OCI-LY1 (cell line): ENCODE data around the gene SIGLEC1.

Source experiments
- H2AFZ ChIP-seq: fragments of 200-600 bp; sonication (generic), shearing (Covaris generic); 2 replicates; pipeline ENCODE4 v1.6.0; 2014; ENCODE audit warnings: antibody characterized with exemption, mild to moderate bottlenecking, low read length
- H3F3A ChIP-seq: fragments of 200-600 bp; sonication (generic), shearing (Covaris generic); 2 replicates; pipeline ENCODE4 v1.6.0; 2014; ENCODE audit warnings: mild to moderate bottlenecking, antibody characterized with exemption, low read length, moderate library complexity; ENCODE audit not compliant: insufficient read depth
- H3K27ac ChIP-seq: fragments of 200-600 bp; sonication (generic); 2 replicates; pipeline ENCODE4 v1.5.1; 2014; ENCODE audit warnings: low read length, mixed run types, mild to moderate bottlenecking, low read depth; ENCODE audit not compliant: poor library complexity, severe bottlenecking
- H3K27me3 ChIP-seq: fragments of 200-600 bp; sonication (generic); 2 replicates; pipeline ENCODE4 v1.6.0; 2014; ENCODE audit warnings: antibody characterized with exemption, mild to moderate bottlenecking, low read length, moderate library complexity; ENCODE audit not compliant: insufficient read depth
- H3K36me3 ChIP-seq: fragments of 200-600 bp; sonication (generic); 2 replicates; pipeline ENCODE4 v1.6.1; 2014; ENCODE audit warnings: mild to moderate bottlenecking, antibody characterized with exemption, low read length, moderate library complexity, mixed read lengths; ENCODE audit not compliant: insufficient read depth
- H3K4me1 ChIP-seq: fragments of 200-600 bp; sonication (generic); 2 replicates; pipeline ENCODE4 v1.5.1; 2014; ENCODE audit warnings: mild to moderate bottlenecking, low read length, moderate library complexity; ENCODE audit not compliant: insufficient read depth, severe bottlenecking
- H3K4me2 ChIP-seq: fragments of 200-600 bp; sonication (generic), shearing (Covaris generic); 2 replicates; pipeline ENCODE4 v1.6.1; 2014; ENCODE audit warnings: low read length
- H3K4me3 ChIP-seq: fragments of 200-600 bp; sonication (generic); 2 replicates; pipeline ENCODE4 v1.5.1; 2014; ENCODE audit warnings: low read length, low read depth, mild to moderate bottlenecking, mixed read lengths; ENCODE audit not compliant: poor library complexity, severe bottlenecking
- H3K79me2 ChIP-seq: fragments of 200-600 bp; shearing (Covaris generic); 2 replicates; pipeline ENCODE4 v1.6.1; 2016; ENCODE audit warnings: mixed run types, low read length, mixed read lengths; ENCODE audit not compliant: insufficient read depth
- H3K9ac ChIP-seq: fragments of 200-600 bp; sonication (generic), shearing (Covaris generic); 2 replicates; pipeline ENCODE4 v1.6.1; 2014; ENCODE audit warnings: mild to moderate bottlenecking, low read length, mixed read lengths
- H3K9me2 ChIP-seq: fragments of 200-600 bp; sonication (generic), shearing (Covaris generic); 2 replicates; pipeline ENCODE4 v1.6.1; 2014; ENCODE audit warnings: low read depth, mild to moderate bottlenecking, low read length, mixed read lengths
- H3K9me3 ChIP-seq: fragments of 200-600 bp; shearing (Covaris generic); 2 replicates; pipeline ENCODE4 v1.6.1; 2014; ENCODE audit warnings: low read length, mixed read lengths
- H4K20me1 ChIP-seq: fragments of 200-600 bp; sonication (generic), shearing (Covaris generic); 2 replicates; pipeline ENCODE4 v1.6.0; 2016; ENCODE audit warnings: mild to moderate bottlenecking, low read length; ENCODE audit not compliant: insufficient read depth
- EZH2 ChIP-seq: fragments of 200-600 bp; sonication (generic), shearing (Covaris generic); IDR thresholded peaks from 2 replicates; pipeline ENCODE4 v1.8.0; 2017; ENCODE audit warnings: borderline replicate concordance, mixed run types, mild to moderate bottlenecking, antibody characterized with exemption, low read length, moderate library complexity, mixed read lengths
- TF ChIP-seq, protein P1 (sequence below): fragments of 200-600 bp; sonication (generic), shearing (Covaris generic); IDR thresholded peaks from 2 replicates; pipeline ENCODE4 v1.5.1; 2017; ENCODE audit warnings: mild to moderate bottlenecking, antibody characterized with exemption, low read length, moderate library complexity, mixed read lengths

The SIGLEC1 gene

GRCh38 chr20:3702611-3703391 is 9.6 kb downstream of the SIGLEC1 start:
- H3K9me2 ChIP-seq: no peaks in the 10 kb centered on the region
- H3K79me2 ChIP-seq: no peaks in the 10 kb centered on the region
- H3K36me3 ChIP-seq: no peaks in the 10 kb centered on the region
- H2AFZ ChIP-seq: no peak overlapping the region
- H3F3A ChIP-seq: no peaks in the 10 kb centered on the region
- TF ChIP-seq EZH2: no peak
- TF ChIP-seq, protein P1, sequence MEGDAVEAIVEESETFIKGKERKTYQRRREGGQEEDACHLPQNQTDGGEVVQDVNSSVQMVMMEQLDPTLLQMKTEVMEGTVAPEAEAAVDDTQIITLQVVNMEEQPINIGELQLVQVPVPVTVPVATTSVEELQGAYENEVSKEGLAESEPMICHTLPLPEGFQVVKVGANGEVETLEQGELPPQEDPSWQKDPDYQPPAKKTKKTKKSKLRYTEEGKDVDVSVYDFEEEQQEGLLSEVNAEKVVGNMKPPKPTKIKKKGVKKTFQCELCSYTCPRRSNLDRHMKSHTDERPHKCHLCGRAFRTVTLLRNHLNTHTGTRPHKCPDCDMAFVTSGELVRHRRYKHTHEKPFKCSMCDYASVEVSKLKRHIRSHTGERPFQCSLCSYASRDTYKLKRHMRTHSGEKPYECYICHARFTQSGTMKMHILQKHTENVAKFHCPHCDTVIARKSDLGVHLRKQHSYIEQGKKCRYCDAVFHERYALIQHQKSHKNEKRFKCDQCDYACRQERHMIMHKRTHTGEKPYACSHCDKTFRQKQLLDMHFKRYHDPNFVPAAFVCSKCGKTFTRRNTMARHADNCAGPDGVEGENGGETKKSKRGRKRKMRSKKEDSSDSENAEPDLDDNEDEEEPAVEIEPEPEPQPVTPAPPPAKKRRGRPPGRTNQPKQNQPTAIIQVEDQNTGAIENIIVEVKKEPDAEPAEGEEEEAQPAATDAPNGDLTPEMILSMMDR: no peak
- no peaks in the 10 kb centered on the region for H3K9me3 ChIP-seq
- H3K4me2 ChIP-seq: no peak overlapping the region
- no peak overlapping the region for H3K9ac ChIP-seq
- no peak overlapping the region for H3K4me3 ChIP-seq
- no peaks in the 10 kb centered on the region for H3K4me1 ChIP-seq
- no peaks in the 10 kb centered on the region; the same call in none of the 2 replicates for H3K27me3 ChIP-seq
- H3K27ac ChIP-seq: no peak overlapping the region
- no peaks in the 10 kb centered on the region for H4K20me1 ChIP-seq

DNA sequence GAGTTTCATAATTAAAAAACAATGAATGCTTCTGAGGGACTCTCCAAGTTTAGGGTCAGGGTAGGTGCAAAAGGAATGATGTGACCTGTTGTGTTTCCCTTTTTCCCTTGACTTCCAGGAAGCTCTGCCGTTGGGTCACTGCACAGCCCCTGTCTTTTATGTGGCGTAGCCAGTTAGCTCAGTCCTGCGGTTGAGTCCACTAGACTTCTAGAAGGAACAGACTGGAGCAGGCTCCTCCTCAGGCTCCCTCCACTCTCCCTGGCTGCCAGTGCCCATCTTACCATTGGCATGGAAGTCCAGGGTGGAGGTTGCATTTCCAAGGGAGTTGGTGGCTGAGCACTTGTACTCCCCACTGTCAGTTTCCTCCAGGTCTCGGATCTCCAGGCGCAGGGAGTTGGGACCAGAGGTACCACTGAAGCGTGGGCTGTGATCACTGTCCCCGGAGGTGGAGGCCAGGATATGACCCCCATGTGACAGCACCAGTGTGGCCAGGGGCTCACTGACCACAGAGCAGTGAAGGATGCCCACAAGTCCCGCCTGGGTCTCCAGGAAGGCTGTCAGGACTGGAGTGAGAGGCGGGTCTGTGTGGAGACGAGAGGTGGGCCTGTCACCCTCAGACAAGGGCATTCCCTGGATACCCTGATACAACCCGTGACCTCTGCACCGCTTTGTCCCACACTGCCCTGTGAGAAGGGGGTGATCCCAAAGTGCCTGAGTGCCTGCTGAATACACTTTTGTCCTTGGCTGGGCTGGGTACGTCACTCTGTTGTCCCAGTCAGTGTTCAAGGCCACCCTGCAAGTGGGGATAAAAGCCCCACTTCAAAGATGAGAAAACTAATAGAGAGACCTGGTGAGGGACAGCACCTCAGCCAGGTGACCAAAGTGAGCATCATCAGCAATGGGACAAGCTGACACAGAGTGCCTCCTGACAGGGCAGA is 11.1 kb downstream of the SIGLEC1 start:
- Histone ChIP-seq H3K4me2 (no peak overlapping the region), H3K9me2 (no peaks in the 10 kb centered on the region), H3K79me2 (no peaks in the 10 kb centered on the region), H3K27me3 (no peaks in the 10 kb centered on the region; the same call in none of the 2 replicates), H4K20me1 (no peaks in the 10 kb centered on the region), H3K4me1 (no peaks in the 10 kb centered on the region), H2AFZ (no peak overlapping the region), H3K27ac (no peak overlapping the region), H3K4me3 (no peak overlapping the region), H3K36me3 (no peaks in the 10 kb centered on the region), H3F3A (no peaks in the 10 kb centered on the region), H3K9me3 (0 out of 2 replicates have a peak, but pooled peaks cover 3% of the 10 kb centered on the region), H3K9ac (no peak overlapping the region)
- TF ChIP-seq EZH2: no peak
- TF ChIP-seq, protein P1: no peak

GRCh38 chr20:3699037-3699436 is 13.4 kb downstream of the SIGLEC1 start:
- H3K27me3 ChIP-seq: no peaks in the 10 kb centered on the region; the same call in none of the 2 replicates
- H3K4me1 ChIP-seq: no peaks in the 10 kb centered on the region
- H3K36me3 ChIP-seq: no peaks in the 10 kb centered on the region
- no peaks in the 10 kb centered on the region for H3F3A ChIP-seq
- H3K9me2 ChIP-seq: no peaks in the 10 kb centered on the region
- no peaks in the 10 kb centered on the region for H3K79me2 ChIP-seq
- H3K9me3 ChIP-seq: 0 out of 2 replicates have a peak, but pooled peaks cover 4% of the 10 kb centered on the region
- no peak overlapping the region for H3K9ac ChIP-seq
- H3K4me2 ChIP-seq: no peak overlapping the region
- H2AFZ ChIP-seq: no peak overlapping the region
- no peak overlapping the region for H3K4me3 ChIP-seq
- TF ChIP-seq EZH2: no peak
- TF ChIP-seq, protein P1: no peak
- H3K27ac ChIP-seq: no peak overlapping the region
- no peaks in the 10 kb centered on the region for H4K20me1 ChIP-seq
